HUES48 (cell line): ENCODE results near the gene ECSCR.

Experiments used
- H3K27ac ChIP-seq: one replicate; pipeline ENCODE4 v1.7.0; 2013; ENCODE audit warnings: low read depth, low read length, inconsistent platforms
- H3K27me3 ChIP-seq: 2 replicates; pipeline ENCODE4 v1.6.1; 2013; ENCODE audit warnings: mild to moderate bottlenecking, low read length; ENCODE audit not compliant: control insufficient read depth, insufficient read depth
- H3K36me3 ChIP-seq: 2 replicates; pipeline ENCODE4 v1.6.1; 2013; ENCODE audit warnings: low read length; ENCODE audit not compliant: control insufficient read depth, insufficient read depth
- H3K4me1 ChIP-seq: 2 replicates; pipeline ENCODE4 v1.6.1; 2013; ENCODE audit warnings: mild to moderate bottlenecking, low read length; ENCODE audit not compliant: control insufficient read depth, insufficient read depth
- H3K4me3 ChIP-seq: 2 replicates; pipeline ENCODE4 v1.5.1; 2013; ENCODE audit warnings: mild to moderate bottlenecking, low read depth, low read length
- H3K9ac ChIP-seq: 2 replicates; pipeline ENCODE4 v1.6.1; 2013; ENCODE audit warnings: mild to moderate bottlenecking, low read depth, low read length, moderate library complexity
- H3K9me3 ChIP-seq: 2 replicates; pipeline ENCODE4 v1.6.1; 2013; ENCODE audit warnings: low read length; ENCODE audit not compliant: control insufficient read depth, insufficient read depth

Gene ECSCR

DNA sequence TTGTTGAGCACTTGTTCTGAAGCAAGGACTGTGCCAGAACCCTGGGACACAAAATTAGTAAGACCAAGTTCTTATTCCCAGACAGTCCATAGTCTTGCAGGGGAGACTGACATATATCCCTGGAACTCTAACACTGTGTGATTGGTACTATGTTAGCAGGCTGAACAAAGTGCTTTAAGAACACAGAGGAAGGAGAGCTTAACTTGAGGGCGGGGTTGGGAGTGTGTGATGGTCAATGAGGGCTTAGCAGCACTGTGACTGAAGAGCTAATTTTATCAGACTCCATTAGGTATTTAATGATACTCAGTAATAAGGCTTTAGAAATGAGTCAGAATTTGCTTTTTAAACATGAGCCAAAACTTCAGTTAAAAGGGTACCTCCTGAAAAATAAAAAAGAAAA, 43.8 kb downstream of the ECSCR start:
- H3K9ac ChIP-seq = no peak overlapping the region
- no peak overlapping the region for H3K27ac ChIP-seq
- peaks cover 14% of the 10 kb centered on the region for H3K4me1 ChIP-seq

DNA sequence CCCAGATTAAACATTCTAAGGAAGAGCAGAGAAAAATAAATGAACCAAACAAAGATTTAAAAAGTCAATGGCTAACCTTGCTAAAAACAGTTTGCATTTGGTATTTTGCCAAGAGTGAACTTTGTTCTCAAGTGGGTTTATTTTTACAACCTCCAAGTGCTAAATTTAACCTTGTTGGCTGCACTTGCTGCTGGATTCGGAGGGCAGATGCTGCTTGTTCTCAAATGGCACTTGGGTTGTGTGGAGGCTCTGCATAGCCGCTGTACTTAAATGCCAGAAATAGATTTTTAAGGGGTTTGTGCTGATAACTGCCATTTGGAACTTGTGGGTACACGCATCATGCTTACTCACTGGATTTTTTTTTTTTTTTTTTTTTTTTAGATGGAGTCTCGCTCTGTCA, 45.3 kb downstream of the ECSCR start:
- H3K27ac ChIP-seq = no peak overlapping the region
- H3K4me1 ChIP-seq = peaks cover 14% of the 10 kb centered on the region
- H3K9ac ChIP-seq = no peak overlapping the region
- no peaks in the 10 kb centered on the region for H3K9me3 ChIP-seq
- H3K27me3 ChIP-seq = no peaks in the 10 kb centered on the region
- no peak overlapping the region for H3K4me3 ChIP-seq
- H3K36me3 ChIP-seq = peaks cover 55% of the 10 kb centered on the region

More for the DNA sequence above, 43.8 kb downstream of the ECSCR start:
- H3K27me3 ChIP-seq = no peaks in the 10 kb centered on the region
- peaks cover 58% of the 10 kb centered on the region for H3K36me3 ChIP-seq
- no peaks in the 10 kb centered on the region for H3K9me3 ChIP-seq
- no peak overlapping the region for H3K4me3 ChIP-seq

DNA sequence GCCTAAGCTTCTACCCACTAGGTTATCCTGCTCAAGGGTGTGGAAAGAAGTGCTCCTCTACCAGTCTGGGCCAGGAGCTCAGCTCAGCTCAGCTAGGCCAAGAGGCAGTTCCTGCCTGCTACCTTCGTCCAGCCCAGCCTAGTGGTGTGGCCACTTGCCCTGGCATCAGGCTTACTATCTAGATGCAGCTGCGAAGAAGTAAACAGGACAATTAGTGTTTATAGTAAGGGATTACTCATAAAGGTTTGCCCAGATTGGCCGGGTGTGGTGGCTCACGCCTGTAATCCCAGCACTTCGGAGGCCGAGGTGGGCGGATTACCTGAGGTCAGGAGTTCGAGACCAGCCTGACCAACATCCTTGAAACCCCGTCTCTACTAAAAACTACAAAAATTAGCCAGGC, 45.9 kb downstream of the ECSCR start:
- Histone ChIP-seq H3K4me1 (peaks cover 14% of the 10 kb centered on the region), H3K9ac (no peak overlapping the region), H3K27ac (no peak overlapping the region), H3K4me3 (no peak overlapping the region), H3K27me3 (no peaks in the 10 kb centered on the region), H3K36me3 (peaks cover 55% of the 10 kb centered on the region), H3K9me3 (no peaks in the 10 kb centered on the region)

DNA sequence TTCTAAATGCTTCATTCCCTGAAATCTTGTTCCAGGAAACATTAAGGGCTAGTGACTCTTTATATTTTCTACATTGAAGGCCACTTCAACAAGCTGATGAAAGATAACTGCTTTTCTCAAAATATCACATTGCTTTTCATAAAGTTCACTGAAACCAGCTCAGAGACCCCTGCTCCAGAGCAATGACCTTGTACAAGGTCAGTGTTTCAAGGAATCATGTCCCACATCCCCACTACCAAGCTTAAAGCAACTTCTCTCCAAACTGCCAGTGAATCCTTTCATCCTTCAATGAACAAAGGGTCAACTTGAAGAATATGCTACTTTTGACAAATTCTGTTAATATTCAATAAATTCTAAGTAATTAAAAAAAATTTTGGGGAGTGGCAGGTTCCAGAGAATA, 46.7 kb downstream of the ECSCR start:
- H3K36me3 ChIP-seq = peaks cover 54% of the 10 kb centered on the region
- H3K27ac ChIP-seq = no peak overlapping the region
- no peak overlapping the region for H3K4me3 ChIP-seq
- H3K27me3 ChIP-seq = no peaks in the 10 kb centered on the region
- no peak overlapping the region for H3K9ac ChIP-seq
- H3K9me3 ChIP-seq = no peaks in the 10 kb centered on the region
- H3K4me1 ChIP-seq = peaks cover 14% of the 10 kb centered on the region

DNA sequence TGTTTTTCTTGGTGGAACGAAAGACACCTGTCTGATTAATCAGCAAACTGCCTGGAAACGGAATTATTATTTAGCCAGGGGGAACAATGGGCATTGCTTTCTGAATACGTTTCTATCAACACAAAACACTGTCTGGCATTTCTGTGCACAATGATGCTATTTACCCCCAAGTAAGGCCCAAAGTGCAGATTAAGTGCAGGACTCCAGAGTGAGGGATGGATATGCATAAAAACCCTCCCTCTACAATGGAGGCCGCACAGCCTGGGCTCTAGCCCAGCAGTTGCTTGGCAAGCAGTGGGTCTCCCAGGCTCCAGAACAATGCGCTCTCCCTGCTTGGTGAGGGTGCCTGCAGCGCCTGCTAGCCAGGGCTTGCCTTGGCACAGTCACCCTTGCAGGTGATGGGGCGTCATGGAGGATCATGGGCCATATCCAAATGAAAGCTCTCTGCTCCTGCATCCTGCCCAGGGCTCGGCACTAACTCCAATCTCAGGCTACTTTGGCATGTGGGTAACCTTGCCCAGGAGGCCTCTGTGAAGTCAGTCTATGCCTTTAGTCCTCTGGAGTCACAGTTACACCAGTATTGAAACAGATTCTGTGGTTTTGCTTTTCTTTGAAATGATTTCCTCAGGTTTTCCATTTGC, 47.2 kb downstream of the ECSCR start:
- Histone ChIP-seq H3K9ac (no peak overlapping the region), H3K27ac (no peak overlapping the region), H3K36me3 (peaks cover 48% of the 10 kb centered on the region), H3K4me3 (no peak overlapping the region), H3K27me3 (no peaks in the 10 kb centered on the region), H3K4me1 (peaks cover 12% of the 10 kb centered on the region), H3K9me3 (no peaks in the 10 kb centered on the region)

DNA sequence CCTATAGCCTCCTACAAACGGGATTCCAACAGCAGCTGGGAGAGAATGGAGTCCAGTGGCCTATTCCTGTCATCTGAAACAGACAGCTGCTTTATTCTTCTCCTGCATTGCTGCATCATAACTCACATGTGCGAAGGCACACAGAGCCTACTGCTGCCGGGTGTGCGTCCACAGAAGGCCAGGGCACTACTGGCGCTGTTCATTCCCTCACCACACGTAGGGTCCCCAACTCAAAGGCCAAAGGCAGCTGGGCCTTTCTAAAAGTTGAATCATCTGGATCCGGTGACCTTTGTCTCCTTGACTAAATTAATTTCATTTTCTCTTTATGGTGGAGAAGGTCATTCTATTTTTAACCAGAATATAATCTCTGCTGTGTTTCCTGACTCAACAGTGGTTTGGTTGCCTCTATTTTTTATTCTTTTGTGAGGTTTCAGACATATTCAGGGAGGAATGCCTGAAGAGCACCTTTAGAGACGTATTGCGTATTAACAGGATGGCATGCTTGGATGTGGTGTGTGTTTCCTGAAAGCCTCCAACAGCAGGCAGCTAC, 47.9 kb downstream of the ECSCR start:
- Histone ChIP-seq H3K4me1 (peaks cover 6% of the 10 kb centered on the region), H3K27me3 (no peaks in the 10 kb centered on the region), H3K27ac (no peak overlapping the region), H3K4me3 (no peak overlapping the region), H3K9ac (no peak overlapping the region), H3K36me3 (peaks cover 44% of the 10 kb centered on the region), H3K9me3 (no peaks in the 10 kb centered on the region)

DNA sequence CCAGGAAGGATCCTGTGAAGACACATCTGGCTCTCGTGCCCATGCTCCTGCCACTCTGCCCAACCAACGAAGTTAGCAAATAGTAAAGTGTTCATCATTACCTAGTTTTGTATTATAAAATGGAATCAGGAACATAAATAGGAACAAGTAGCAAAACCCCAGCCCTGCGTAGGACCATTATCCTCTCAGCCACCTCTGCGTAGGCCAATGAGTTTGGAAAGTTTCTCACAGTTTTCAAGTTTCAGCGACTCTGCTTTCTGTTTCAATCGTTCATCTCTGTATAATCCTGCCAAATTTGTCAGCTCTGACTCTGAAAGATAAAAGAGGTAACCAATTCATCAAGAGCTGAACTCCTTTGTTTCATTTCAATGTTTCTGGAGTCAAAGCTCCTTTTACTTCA, 48.6 kb downstream of the ECSCR start:
- no peak overlapping the region for H3K9ac ChIP-seq
- peaks cover 37% of the 10 kb centered on the region for H3K36me3 ChIP-seq
- H3K27ac ChIP-seq = no peak overlapping the region
- no peaks in the 10 kb centered on the region for H3K4me1 ChIP-seq
- no peaks in the 10 kb centered on the region for H3K27me3 ChIP-seq
- H3K9me3 ChIP-seq = no peaks in the 10 kb centered on the region
- H3K4me3 ChIP-seq = no peak overlapping the region

DNA sequence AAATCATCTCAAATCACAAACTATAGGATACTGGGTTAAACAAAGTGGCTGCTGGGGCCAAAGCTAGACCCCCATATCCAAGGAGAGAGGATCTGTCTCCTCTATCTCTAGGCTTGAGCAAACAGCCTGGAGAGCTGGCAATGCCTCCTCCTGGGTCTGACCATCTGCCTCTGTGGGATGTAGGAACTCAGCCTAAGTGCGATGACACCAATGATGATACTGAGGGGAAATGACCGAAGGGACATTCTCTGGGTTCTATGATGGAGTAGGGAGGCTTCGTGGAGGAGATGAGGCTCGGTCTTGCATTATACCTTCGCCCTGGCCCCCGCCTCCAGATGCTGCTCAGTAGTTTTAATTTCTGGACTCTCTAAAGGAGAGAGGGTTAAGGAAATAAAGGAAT, 49.4 kb downstream of the ECSCR start:
- peaks cover 29% of the 10 kb centered on the region for H3K36me3 ChIP-seq
- H3K9me3 ChIP-seq = no peaks in the 10 kb centered on the region
- no peaks in the 10 kb centered on the region for H3K4me1 ChIP-seq
- H3K27me3 ChIP-seq = no peaks in the 10 kb centered on the region
- no peak overlapping the region for H3K27ac ChIP-seq
- H3K4me3 ChIP-seq = no peak overlapping the region
- no peak overlapping the region for H3K9ac ChIP-seq

DNA sequence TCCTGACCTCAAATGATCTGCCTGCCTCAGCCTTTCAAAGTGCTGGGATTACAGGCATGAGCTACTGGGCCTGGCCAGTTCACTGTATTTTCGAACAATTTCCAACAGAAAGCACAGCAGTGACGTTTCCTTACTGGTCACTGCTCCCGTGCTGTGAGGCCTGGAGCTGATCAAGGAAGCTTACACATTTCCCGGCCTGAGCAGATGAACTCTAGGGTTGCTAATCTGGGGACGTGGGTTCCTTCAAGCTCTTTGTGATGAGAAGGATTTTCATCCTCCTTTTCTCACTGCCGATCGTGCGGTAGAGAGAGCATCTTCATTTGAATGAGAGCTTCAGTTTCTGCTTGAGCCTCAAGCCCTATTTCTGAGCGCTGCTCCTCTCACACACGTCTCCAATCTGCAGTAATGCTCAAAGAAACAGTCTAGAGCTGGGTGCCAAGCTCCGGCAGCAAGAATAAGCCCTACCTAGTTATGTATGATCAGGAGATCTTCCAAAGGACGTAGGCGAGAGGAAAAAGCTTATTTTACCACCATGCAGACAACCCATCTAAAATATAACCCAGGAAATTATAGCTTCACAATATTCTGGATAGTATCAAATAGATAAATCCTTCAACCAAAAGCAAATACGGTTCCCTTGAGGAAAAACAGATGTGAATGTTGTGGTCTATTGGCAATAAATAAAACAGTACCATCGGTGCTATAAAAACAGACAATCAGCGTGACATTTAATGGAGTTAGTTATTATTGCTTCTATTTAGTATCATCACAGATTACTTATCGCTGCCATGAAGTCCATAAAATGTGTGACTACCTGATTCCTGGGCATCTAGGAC, 51.3 kb downstream of the ECSCR start:
- Histone ChIP-seq H3K4me1 (no peaks in the 10 kb centered on the region), H3K27me3 (no peaks in the 10 kb centered on the region), H3K27ac (no peak overlapping the region), H3K9ac (no peak overlapping the region), H3K4me3 (no peak overlapping the region), H3K36me3 (peaks cover 17% of the 10 kb centered on the region), H3K9me3 (no peaks in the 10 kb centered on the region)

DNA sequence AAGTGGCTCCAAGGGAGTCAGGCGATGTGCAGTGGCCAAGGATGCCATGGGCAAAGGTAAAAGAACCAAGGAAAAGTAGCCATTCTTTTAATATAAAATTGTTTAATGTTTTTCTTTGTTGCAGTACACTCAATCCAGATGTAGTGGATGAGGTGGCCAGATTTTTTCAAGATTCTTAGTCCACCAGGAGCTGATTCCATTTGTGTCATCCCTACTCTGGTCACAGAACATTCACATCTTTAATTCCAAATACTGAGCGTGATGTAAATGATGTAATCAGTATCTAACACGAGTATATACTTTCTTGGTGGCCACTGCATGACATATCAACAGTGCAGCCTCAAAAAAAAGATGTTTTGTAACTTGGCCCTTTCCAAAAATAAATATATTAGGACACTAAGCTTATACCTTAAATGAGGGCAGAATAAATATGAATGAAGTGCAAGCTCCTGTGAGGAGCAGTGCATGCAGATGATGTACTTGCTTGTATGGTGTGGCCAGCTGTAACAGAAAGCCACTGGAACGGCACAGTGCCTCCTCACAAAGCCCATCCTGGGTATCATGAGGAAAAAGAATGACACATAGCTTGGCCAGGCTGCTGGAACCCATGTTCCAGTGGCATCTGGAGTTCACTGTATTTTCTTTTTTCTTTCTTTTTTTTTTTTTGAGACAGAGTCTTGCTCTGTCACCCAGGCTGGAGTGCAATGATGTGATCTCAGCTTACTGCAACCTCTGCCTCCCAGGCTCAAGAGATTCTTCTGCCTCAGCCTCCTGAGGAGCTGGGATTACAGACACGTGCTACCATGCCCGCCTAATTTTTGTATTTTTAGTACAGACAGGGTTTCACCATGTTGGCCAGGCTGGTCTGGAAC, 52.2 kb downstream of the ECSCR start:
- Histone ChIP-seq H3K36me3 (peaks cover 16% of the 10 kb centered on the region), H3K27me3 (no peaks in the 10 kb centered on the region)

More for the DNA sequence above, 52.2 kb downstream of the ECSCR start:
- Histone ChIP-seq H3K27ac (no peak overlapping the region), H3K9me3 (no peaks in the 10 kb centered on the region), H3K4me3 (no peak overlapping the region), H3K4me1 (no peaks in the 10 kb centered on the region), H3K9ac (no peak overlapping the region)
